Measurements from ENCODE around the gene POLR1A.

GRCh38 chr2:86143307-86143706 lies 37.6 kb upstream of the POLR1A start:
- TF ChIP-seq, protein P1, sequence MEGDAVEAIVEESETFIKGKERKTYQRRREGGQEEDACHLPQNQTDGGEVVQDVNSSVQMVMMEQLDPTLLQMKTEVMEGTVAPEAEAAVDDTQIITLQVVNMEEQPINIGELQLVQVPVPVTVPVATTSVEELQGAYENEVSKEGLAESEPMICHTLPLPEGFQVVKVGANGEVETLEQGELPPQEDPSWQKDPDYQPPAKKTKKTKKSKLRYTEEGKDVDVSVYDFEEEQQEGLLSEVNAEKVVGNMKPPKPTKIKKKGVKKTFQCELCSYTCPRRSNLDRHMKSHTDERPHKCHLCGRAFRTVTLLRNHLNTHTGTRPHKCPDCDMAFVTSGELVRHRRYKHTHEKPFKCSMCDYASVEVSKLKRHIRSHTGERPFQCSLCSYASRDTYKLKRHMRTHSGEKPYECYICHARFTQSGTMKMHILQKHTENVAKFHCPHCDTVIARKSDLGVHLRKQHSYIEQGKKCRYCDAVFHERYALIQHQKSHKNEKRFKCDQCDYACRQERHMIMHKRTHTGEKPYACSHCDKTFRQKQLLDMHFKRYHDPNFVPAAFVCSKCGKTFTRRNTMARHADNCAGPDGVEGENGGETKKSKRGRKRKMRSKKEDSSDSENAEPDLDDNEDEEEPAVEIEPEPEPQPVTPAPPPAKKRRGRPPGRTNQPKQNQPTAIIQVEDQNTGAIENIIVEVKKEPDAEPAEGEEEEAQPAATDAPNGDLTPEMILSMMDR (IDR thresholded peaks at IDR 0.05): no peak
- TF ChIP-seq EZH2 (IDR thresholded peaks at IDR 0.05; ENCODE audit: borderline replicate concordance, insufficient read depth, low read depth, low read length, poor library complexity, severe bottlenecking): no peak
